Mucosa of stomach (tissue), 1 donor: ENCODE data around the gene ALKAL2.

ENCODE experiments used
- H3K27me3 ChIP-seq: one replicate; pipeline ENCODE4 v1.7.0; 2013; ENCODE audit warnings: mild to moderate bottlenecking, low read length; ENCODE audit not compliant: control insufficient read depth, insufficient read depth
- H3K36me3 ChIP-seq: one replicate; pipeline ENCODE4 v1.7.0; 2013; ENCODE audit warnings: low read length; ENCODE audit not compliant: control insufficient read depth, insufficient read depth
- H3K4me1 ChIP-seq: one replicate; pipeline ENCODE4 v1.7.0; 2013; ENCODE audit warnings: mild to moderate bottlenecking, low read length; ENCODE audit not compliant: control insufficient read depth, insufficient read depth
- H3K4me3 ChIP-seq: one replicate; pipeline ENCODE4 v1.7.0; 2013; ENCODE audit warnings: low read length
- H3K9ac ChIP-seq: one replicate; pipeline ENCODE4 v1.7.0; 2013; ENCODE audit warnings: mild to moderate bottlenecking, low read length, moderate library complexity
- H3K9me3 ChIP-seq: one replicate; pipeline ENCODE4 v1.7.0; 2013; ENCODE audit warnings: mild to moderate bottlenecking, low read length, moderate library complexity; ENCODE audit not compliant: control insufficient read depth
- donor health status: Pancreatic carcinoma.

Gene ALKAL2

DNA sequence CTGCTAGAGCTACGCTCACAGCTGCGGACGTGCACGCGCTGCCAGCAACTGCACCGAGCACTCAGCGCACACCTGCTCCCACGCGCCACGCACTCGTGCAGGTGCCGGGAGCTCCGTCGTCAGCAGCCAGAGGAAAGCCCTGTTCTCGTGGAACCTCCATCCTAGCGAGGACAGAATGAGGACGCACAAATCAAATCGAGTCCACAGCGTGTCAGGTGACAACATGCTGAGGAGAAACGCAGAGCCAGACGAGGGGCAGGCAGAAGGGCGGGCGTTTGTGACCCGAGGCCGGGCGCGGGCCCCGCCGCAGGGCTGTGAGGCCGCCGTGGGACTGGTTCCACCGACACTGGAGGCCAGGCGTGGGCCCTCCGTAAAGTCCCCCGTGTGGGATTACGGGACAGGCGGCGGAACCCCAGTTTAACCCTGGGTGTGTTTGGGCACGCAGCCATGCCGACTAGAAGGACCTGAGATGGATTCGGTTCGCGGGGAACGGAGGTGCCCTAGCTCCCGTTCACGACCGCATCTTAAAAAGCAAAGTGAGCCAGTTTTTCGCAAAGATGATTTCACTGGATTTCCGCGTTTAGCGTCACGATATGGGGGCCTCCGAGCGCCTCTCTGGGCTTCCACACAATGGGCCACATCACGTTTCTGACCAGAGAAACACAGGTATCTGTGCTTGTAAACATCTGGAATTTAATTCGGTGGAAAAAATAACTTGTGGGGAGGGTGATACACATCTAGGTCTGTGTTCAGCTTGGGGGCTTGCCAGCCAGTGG lies 26.9 kb upstream of the ALKAL2 start:
- Histone ChIP-seq H3K4me1 (no peaks in the 10 kb centered on the region), H3K9me3 (no peaks in the 10 kb centered on the region), H3K9ac (no peak overlapping the region), H3K4me3 (no peak overlapping the region), H3K27me3 (no peaks in the 10 kb centered on the region), H3K36me3 (no peaks in the 10 kb centered on the region)

DNA sequence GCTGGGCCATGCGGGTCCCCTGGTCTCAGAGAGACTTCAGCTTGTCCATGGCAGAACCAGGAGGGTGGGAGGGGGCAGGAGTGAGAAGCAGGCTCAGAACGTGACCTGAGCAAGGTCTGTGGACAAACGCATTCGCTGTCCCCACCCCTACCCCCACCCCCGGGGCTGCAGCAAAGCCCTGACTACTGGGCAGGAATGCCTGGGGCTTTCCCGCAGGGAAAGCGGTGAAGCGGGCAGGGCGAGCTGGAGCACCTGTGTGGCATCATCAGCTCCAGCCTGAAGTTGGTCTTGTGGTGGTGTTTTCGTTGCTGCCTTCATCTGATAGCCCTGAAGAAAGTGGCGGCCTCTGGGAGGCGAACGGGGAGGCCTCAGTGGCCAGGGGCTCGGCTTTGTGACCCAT lies 26.1 kb upstream of the ALKAL2 start:
- Histone ChIP-seq H3K27me3 (no peaks in the 10 kb centered on the region), H3K36me3 (no peaks in the 10 kb centered on the region)

DNA sequence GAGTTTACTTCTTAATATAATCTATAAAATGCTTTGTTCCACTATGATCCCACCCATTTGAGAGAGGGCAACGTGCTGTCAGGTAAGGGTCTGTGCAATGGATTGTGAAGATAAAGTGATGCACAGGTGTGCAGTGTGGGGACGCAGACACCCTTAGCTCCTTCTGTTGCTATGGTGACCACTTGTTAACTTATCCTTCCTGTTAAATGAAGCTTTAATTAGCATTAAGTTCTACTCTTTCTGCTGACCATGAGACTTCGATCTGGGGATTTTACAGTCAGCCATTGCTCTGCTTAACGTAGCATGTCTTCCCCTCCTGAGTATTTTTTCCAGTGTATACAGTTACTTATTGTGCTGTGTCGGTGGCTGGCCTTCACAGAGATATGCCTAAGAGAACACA lies 23.1 kb upstream of the ALKAL2 start:
- H3K36me3 ChIP-seq, result no peaks in the 10 kb centered on the region
- no peaks in the 10 kb centered on the region for H3K4me1 ChIP-seq
- H3K9me3 ChIP-seq, result no peaks in the 10 kb centered on the region
- H3K9ac ChIP-seq, result no peak overlapping the region
- H3K4me3 ChIP-seq, result no peak overlapping the region
- no peaks in the 10 kb centered on the region for H3K27me3 ChIP-seq

More for the DNA sequence above, 26.1 kb upstream of the ALKAL2 start:
- Histone ChIP-seq H3K9me3 (no peaks in the 10 kb centered on the region), H3K4me1 (no peaks in the 10 kb centered on the region), H3K4me3 (no peak overlapping the region), H3K9ac (no peak overlapping the region)

DNA sequence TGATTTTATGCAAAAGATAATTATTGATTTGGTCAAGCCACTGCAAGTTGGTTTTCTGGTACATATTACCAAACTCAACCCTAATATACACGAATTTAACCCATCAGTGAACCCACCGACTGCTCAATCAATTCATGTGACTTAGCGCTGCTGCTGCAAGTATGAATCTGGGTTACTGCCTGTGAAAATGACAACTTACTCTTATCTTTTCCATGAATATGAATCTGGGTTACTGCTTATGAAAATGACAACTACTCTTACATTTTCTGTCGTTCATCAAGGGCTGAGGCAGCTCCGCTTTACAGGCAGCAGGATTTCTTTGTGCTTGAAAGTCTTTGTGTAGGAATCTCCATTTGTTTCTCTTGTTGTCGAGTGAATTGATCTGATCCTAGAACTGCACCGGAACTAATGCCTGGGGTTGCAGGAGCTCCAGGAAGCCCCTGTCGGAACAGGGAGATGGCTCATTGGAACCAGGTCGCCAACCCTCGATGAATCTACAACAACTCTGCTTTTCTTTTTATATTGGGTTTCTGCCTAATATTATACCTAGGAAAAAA lies 22.1 kb upstream of the ALKAL2 start:
- no peaks in the 10 kb centered on the region for H3K4me1 ChIP-seq
- no peaks in the 10 kb centered on the region for H3K36me3 ChIP-seq
- H3K9ac ChIP-seq, result no peak overlapping the region
- H3K9me3 ChIP-seq, result no peaks in the 10 kb centered on the region
- no peak overlapping the region for H3K4me3 ChIP-seq
- H3K27me3 ChIP-seq, result no peaks in the 10 kb centered on the region

DNA sequence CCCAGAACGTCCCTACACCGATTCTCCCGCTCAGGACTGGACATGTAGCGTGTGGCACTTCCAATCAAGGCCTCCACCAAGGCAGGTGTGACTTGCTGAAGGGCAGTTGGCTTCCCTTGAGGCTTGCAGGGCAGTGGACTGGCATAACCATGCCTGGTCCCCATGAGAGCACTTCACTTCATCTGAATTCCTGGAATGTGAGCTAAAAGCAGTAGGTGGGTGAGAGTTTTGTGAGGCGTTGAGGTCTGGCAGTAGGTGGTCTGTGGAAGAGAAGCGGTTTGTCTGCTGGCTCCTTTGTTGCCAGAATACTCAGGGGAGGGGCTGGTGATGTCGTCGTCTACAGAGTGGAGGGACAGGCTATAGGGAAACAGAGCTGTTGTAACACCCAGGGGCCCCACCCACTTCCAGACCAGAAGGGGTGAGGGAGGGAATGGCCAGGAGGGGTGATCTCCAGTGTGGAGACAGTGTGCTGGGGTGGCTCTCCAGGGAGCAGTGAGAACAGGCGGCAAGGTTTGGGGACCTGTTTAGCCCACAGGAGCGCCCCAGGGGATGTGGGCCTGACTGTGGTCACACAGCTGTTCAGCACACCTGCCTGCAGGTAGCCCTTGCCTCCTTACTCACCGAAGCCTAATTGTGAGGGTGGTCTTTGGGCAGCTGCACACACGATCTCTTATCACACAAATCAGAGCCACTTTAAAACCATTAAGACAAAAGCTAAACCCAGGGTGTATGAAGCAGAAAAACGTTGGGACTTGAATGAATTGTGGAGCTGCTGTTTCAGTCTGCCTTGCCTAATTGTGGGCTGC lies 21.5 kb upstream of the ALKAL2 start:
- Histone ChIP-seq H3K4me1 (no peaks in the 10 kb centered on the region), H3K36me3 (no peaks in the 10 kb centered on the region), H3K27me3 (no peaks in the 10 kb centered on the region), H3K9me3 (no peaks in the 10 kb centered on the region), H3K9ac (no peak overlapping the region), H3K4me3 (no peak overlapping the region)

DNA sequence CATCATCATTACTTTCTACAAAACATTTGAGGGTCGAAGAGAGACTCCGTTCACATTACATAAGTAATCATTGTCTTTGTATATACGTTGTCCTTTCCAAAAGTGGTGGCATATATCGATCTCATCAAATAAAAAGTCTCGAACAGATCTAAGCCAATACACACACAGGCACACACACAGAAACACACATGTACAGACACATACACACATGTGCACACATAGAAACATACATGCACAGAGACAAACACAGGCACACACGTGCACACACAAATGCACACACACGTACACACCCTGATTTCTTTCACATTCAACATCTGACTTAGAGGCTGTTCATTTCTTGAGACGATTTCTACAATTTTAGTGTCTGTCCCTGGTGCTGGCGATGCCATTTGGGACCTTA lies 17.5 kb upstream of the ALKAL2 start:
- Histone ChIP-seq H3K9ac (no peak overlapping the region), H3K9me3 (no peaks in the 10 kb centered on the region), H3K27me3 (no peaks in the 10 kb centered on the region), H3K36me3 (no peaks in the 10 kb centered on the region), H3K4me3 (no peak overlapping the region), H3K4me1 (no peaks in the 10 kb centered on the region)

DNA sequence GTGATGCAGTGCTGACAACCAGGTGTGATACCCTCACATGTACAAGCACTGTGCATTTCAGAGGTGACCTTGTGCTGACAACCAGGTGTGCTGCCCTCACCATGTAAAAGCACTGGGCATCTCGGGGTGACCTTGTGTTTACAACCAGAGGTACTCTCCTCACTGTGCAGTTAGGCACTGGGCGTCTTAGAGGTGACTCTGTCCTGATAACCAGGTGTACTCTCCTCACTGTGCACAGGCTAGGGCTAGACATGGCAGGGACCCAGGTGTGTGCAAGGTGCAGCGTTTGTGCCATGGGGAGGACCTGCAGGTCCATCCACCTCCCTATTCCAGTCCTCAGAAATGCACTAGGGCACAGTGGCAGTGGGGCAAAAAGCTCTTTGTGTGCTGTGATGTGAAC lies 8.5 kb upstream of the ALKAL2 start:
- Histone ChIP-seq H3K9me3 (no peaks in the 10 kb centered on the region), H3K4me1 (no peaks in the 10 kb centered on the region), H3K36me3 (no peaks in the 10 kb centered on the region), H3K27me3 (peaks cover 9% of the 10 kb centered on the region), H3K9ac (no peak overlapping the region), H3K4me3 (no peak overlapping the region)

DNA sequence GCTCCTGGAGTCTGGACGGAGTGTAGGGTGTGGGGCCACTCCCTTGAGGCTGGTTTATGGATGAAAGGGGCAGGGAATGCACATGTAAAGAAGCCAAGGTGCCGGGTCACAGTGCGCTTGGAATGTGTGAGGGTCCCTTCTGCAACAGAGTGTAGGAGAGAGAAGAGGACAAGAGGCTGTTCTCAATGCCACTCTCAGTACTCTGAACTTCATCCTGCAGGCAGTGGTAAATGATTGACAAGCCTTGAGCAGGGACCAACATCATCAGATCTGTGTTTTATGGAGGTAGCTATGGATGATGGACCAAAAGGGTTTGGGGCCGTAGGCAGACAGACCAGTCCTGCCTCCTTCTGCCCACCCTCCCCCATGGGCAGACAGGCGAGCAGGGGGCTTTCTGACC lies 7.2 kb upstream of the ALKAL2 start:
- Histone ChIP-seq H3K9me3 (no peaks in the 10 kb centered on the region), H3K36me3 (no peaks in the 10 kb centered on the region), H3K4me3 (no peak overlapping the region), H3K27me3 (peaks cover 15% of the 10 kb centered on the region), H3K4me1 (no peaks in the 10 kb centered on the region), H3K9ac (no peak overlapping the region)

DNA sequence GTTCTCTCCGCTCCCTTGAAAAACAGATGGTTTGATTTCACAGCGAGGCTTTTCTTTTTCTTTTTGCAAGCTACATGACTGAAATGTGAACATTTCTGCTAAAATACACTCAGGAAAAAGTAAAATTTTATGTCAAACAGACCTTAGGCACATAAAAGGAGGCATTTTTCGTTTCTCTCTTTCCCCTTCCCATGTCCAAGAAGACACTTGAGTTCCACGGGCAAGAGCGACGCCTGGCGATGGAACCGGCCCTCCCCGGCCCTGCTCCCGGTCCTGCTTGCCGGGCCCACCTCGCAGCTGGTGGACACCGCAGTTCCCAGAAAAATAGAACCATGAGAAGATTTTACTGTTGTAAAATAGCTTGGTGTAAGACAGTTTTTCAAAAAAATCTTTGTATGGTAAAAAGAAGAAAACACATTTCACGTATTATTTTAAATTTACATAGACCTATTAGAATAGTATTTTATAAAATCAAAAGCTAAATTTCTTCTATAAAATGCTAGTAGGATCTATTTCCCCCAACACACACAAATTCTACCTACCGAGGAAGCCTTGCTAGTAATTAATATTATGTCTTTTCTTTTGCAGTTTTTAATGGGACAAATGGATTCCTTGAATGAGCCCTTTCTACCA lies 2.3 kb upstream of the ALKAL2 start:
- Histone ChIP-seq H3K36me3 (no peaks in the 10 kb centered on the region), H3K4me1 (peaks cover 8% of the 10 kb centered on the region), H3K27me3 (peaks cover 33% of the 10 kb centered on the region), H3K9ac (no peak overlapping the region), H3K9me3 (no peaks in the 10 kb centered on the region), H3K4me3 (peak overlapping the region; percentile 36)

DNA sequence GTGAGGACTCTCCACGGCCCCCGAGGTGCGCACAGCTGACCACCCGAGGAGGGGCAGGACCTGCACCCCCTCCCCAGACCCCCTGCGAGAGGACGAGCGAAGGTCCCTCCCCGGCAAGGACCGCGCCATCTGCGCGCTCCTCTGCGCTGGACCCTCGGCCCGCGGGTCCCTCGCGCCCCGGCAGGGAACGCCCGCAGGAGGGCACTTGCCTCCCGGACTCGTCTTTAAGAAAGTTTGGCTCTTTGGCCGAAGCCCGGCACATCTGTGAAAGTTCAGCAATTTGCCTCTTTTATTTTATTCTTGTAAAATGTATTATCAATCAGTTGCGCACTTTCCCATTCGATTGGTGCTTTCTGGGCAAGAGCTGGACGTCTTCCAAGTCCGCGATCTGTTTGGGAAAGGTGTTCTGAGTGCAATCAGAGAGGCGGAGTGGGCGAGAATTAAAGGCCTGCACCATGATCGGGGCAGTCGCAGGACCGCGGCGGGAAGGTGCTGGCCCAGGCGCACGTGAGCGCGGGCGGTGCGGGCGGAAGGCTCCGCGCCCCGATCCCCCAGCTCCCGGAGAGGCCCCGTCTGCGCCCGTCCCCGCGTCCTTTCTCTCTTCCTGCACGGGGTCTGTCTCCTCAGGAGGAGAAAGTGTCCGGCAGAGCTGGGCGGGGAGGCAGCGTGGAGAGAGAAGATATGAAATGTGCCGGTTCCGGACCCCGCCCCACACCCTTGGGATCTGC lies 1.6 kb upstream of the ALKAL2 start:
- Histone ChIP-seq H3K27me3 (peaks cover 31% of the 10 kb centered on the region), H3K9me3 (no peaks in the 10 kb centered on the region), H3K4me1 (peaks cover 8% of the 10 kb centered on the region), H3K4me3 (peak overlapping the region; percentile 36), H3K9ac (peak overlapping the region; percentile 34), H3K36me3 (no peaks in the 10 kb centered on the region)

DNA sequence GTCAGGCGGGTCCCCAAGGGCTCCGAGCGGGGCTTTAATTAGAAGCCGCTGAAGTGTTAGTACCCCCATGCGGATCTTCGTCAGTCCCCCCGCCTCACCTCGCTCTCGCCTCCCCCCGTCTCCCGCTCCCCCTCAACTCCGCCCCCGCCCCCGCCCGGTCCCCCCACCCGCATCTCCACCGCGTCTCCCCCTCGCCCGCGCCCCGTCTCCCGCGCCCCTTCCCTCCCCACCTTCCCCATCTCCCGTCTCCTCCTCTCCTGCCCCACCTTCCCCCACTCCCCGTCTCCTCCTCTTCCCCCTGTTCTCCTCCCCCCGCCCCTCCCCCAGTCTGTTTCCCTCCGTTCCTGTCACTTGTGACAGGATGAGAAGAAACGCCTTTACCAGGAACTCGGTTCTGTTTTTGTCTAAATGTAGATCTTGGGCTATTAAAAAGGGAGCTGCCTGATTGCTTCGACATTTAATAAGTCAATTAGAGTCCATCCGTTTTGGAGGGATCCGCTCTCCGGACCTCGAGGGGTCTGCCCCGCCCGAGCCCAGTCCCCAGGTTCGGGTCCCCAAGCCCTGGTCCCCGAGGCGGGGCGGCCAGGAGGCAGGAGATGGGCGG lies 969 bp upstream of the ALKAL2 start:
- Histone ChIP-seq H3K4me3 (no peak overlapping the region), H3K4me1 (peaks cover 8% of the 10 kb centered on the region), H3K9me3 (no peaks in the 10 kb centered on the region), H3K9ac (no peak overlapping the region), H3K27me3 (peaks cover 31% of the 10 kb centered on the region), H3K36me3 (no peaks in the 10 kb centered on the region)
